ENCODE measurements around the gene TOR3A. TPM values are rescaled to one million over a fixed set of nuclear protein-coding genes. Genes with fewer than 3 reads are reported as not detected.

Gene TOR3A
- total RNA-seq, 1 donor from 2014 or later, result 41.6 TPM

- H3K27me3 Mint-ChIP-seq, result no peaks in the 10 kb centered on the region
- peaks cover 14% of the 10 kb centered on the region for H3K36me3 Mint-ChIP-seq (ENCODE audit: low read depth)
- DNase-seq, result no peak
- peak overlapping the region; percentile 95 for H3K4me3 Mint-ChIP-seq
- H3K27ac Mint-ChIP-seq, result peak overlapping the region; percentile 74
- no peaks in the 10 kb centered on the region for H3K9me3 Mint-ChIP-seq
- peaks cover 25% of the 10 kb centered on the region for H3K4me1 Mint-ChIP-seq
- intact Hi-C loops (cut with micrococcal nuclease), result loop anchor here (2.0 to 5.0 kb wide), 4 partner anchors 59 to 799 kb away; partner anchors contain the start of genes RALGPS2 and TOR1AIP1
These were observed 1.7 kb downstream of the TOR3A start for GRCh38 chr1:179083533-179083932.

GRCh38 chr1:179087665-179088064 lies 5.8 kb downstream of the TOR3A start:
- Mint-ChIP-seq H3K9me3 (no peaks in the 10 kb centered on the region), H3K4me3 (no peak overlapping the region), H3K4me1 (peaks cover 10% of the 10 kb centered on the region), H3K27ac (no peak overlapping the region), H3K36me3 (ENCODE audit: low read depth) (peaks cover 33% of the 10 kb centered on the region), H3K27me3 (no peaks in the 10 kb centered on the region)
- no peak for DNase-seq
- intact Hi-C loops (cut with micrococcal nuclease), result no loop called here

- Mint-ChIP-seq H3K36me3 (ENCODE audit: low read depth) (peaks cover 48% of the 10 kb centered on the region), H3K9me3 (no peaks in the 10 kb centered on the region), H3K4me3 (no peak overlapping the region), H3K27me3 (no peaks in the 10 kb centered on the region), H3K27ac (no peak overlapping the region), H3K4me1 (peaks cover 3% of the 10 kb centered on the region)
- no peak for DNase-seq
- intact Hi-C loops (cut with micrococcal nuclease), result no loop called here
These were observed 8.1 kb downstream of the TOR3A start for GRCh38 chr1:179089827-179090482.

GRCh38 chr1:179090522-179090921 lies 8.7 kb downstream of the TOR3A start:
- no peaks in the 10 kb centered on the region for H3K27me3 Mint-ChIP-seq
- intact Hi-C loops (cut with micrococcal nuclease), result no loop called here
- H3K4me1 Mint-ChIP-seq, result peaks cover 3% of the 10 kb centered on the region
- H3K36me3 Mint-ChIP-seq (ENCODE audit: low read depth), result peaks cover 47% of the 10 kb centered on the region
- no peak overlapping the region for H3K27ac Mint-ChIP-seq
- no peak overlapping the region for H3K4me3 Mint-ChIP-seq
- no peak for DNase-seq
- H3K9me3 Mint-ChIP-seq, result no peaks in the 10 kb centered on the region

- intact Hi-C loops (cut with micrococcal nuclease), result no loop called here
- Mint-ChIP-seq H3K27me3 (no peaks in the 10 kb centered on the region), H3K27ac (peak overlapping the region; percentile 43), H3K4me3 (no peak overlapping the region), H3K36me3 (ENCODE audit: low read depth) (peaks cover 49% of the 10 kb centered on the region), H3K4me1 (peaks cover 3% of the 10 kb centered on the region), H3K9me3 (no peaks in the 10 kb centered on the region)
- no peak for DNase-seq
These were observed 9.1 kb downstream of the TOR3A start for GRCh38 chr1:179090923-179091322.

GRCh38 chr1:179091691-179092165 lies 9.9 kb downstream of the TOR3A start:
- no peak overlapping the region for H3K4me3 Mint-ChIP-seq
- H3K4me1 Mint-ChIP-seq, result peaks cover 3% of the 10 kb centered on the region
- DNase-seq, result no peak
- H3K36me3 Mint-ChIP-seq (ENCODE audit: low read depth), result peaks cover 53% of the 10 kb centered on the region
- no peaks in the 10 kb centered on the region for H3K27me3 Mint-ChIP-seq
- no peaks in the 10 kb centered on the region for H3K9me3 Mint-ChIP-seq
- intact Hi-C loops (cut with micrococcal nuclease), result no loop called here
- no peak overlapping the region for H3K27ac Mint-ChIP-seq

GRCh38 chr1:179092896-179093461 lies 11.1 kb downstream of the TOR3A start:
- Mint-ChIP-seq H3K27ac (no peak overlapping the region), H3K27me3 (no peaks in the 10 kb centered on the region), H3K9me3 (no peaks in the 10 kb centered on the region), H3K4me3 (no peak overlapping the region), H3K36me3 (ENCODE audit: low read depth) (peaks cover 59% of the 10 kb centered on the region), H3K4me1 (peaks cover 3% of the 10 kb centered on the region)
- DNase-seq, result no peak
- intact Hi-C loops (cut with micrococcal nuclease), result no loop called here

- Mint-ChIP-seq H3K36me3 (ENCODE audit: low read depth) (peaks cover 52% of the 10 kb centered on the region), H3K27ac (no peak overlapping the region), H3K4me3 (no peak overlapping the region), H3K4me1 (peaks cover 3% of the 10 kb centered on the region), H3K27me3 (no peaks in the 10 kb centered on the region), H3K9me3 (no peaks in the 10 kb centered on the region)
- DNase-seq, result no peak
- intact Hi-C loops (cut with micrococcal nuclease), result no loop called here
These were observed 12.9 kb downstream of the TOR3A start for GRCh38 chr1:179094818-179095217.

GRCh38 chr1:179095377-179095776 lies 13.5 kb downstream of the TOR3A start:
- H3K27me3 Mint-ChIP-seq, result no peaks in the 10 kb centered on the region
- DNase-seq, result no peak
- intact Hi-C loops (cut with micrococcal nuclease), result no loop called here
- peaks cover 3% of the 10 kb centered on the region for H3K4me1 Mint-ChIP-seq
- H3K36me3 Mint-ChIP-seq (ENCODE audit: low read depth), result peaks cover 50% of the 10 kb centered on the region
- H3K4me3 Mint-ChIP-seq, result no peak overlapping the region
- no peaks in the 10 kb centered on the region for H3K9me3 Mint-ChIP-seq
- H3K27ac Mint-ChIP-seq, result no peak overlapping the region

- intact Hi-C loops (cut with micrococcal nuclease), result no loop called here
- Mint-ChIP-seq H3K36me3 (ENCODE audit: low read depth) (peaks cover 51% of the 10 kb centered on the region), H3K27me3 (no peaks in the 10 kb centered on the region), H3K4me1 (peaks cover 3% of the 10 kb centered on the region), H3K9me3 (no peaks in the 10 kb centered on the region), H3K27ac (no peak overlapping the region), H3K4me3 (no peak overlapping the region)
- DNase-seq, result no peak
These were observed 14.1 kb downstream of the TOR3A start for GRCh38 chr1:179095924-179096323.

GRCh38 chr1:179099891-179100290 lies 18.0 kb downstream of the TOR3A start:
- H3K36me3 Mint-ChIP-seq (ENCODE audit: low read depth), result peaks cover 24% of the 10 kb centered on the region
- H3K9me3 Mint-ChIP-seq, result no peaks in the 10 kb centered on the region
- no peak overlapping the region for H3K4me3 Mint-ChIP-seq
- no peak overlapping the region for H3K27ac Mint-ChIP-seq
- no peaks in the 10 kb centered on the region for H3K27me3 Mint-ChIP-seq
- intact Hi-C loops (cut with micrococcal nuclease), result no loop called here
- no peak for DNase-seq
- H3K4me1 Mint-ChIP-seq, result no peaks in the 10 kb centered on the region

GRCh38 chr1:179101566-179101965 lies 19.7 kb downstream of the TOR3A start:
- no peaks in the 10 kb centered on the region for H3K9me3 Mint-ChIP-seq
- H3K27ac Mint-ChIP-seq, result no peak overlapping the region
- H3K4me3 Mint-ChIP-seq, result no peak overlapping the region
- no peak for DNase-seq
- H3K4me1 Mint-ChIP-seq, result no peaks in the 10 kb centered on the region
- intact Hi-C loops (cut with micrococcal nuclease), result no loop called here
- peaks cover 14% of the 10 kb centered on the region for H3K36me3 Mint-ChIP-seq (ENCODE audit: low read depth)
- no peaks in the 10 kb centered on the region for H3K27me3 Mint-ChIP-seq

GRCh38 chr1:179103999-179104398 lies 22.1 kb downstream of the TOR3A start:
- H3K4me3 Mint-ChIP-seq, result no peak overlapping the region
- H3K27ac Mint-ChIP-seq, result no peak overlapping the region
- H3K4me1 Mint-ChIP-seq, result no peaks in the 10 kb centered on the region
- H3K27me3 Mint-ChIP-seq, result no peaks in the 10 kb centered on the region
- no peak for DNase-seq
- no peaks in the 10 kb centered on the region for H3K9me3 Mint-ChIP-seq
- H3K36me3 Mint-ChIP-seq (ENCODE audit: low read depth), result peaks cover 15% of the 10 kb centered on the region
- intact Hi-C loops (cut with micrococcal nuclease), result no loop called here

- H3K27me3 Mint-ChIP-seq, result no peaks in the 10 kb centered on the region
These were observed 22.9 kb downstream of the TOR3A start for GRCh38 chr1:179104611-179105250.

More at GRCh38 chr1:179104611-179105250, 22.9 kb downstream of the TOR3A start:
- no peaks in the 10 kb centered on the region for H3K4me1 Mint-ChIP-seq
- no peak overlapping the region for H3K4me3 Mint-ChIP-seq
- no peak overlapping the region for H3K27ac Mint-ChIP-seq
- H3K36me3 Mint-ChIP-seq (ENCODE audit: low read depth), result peaks cover 19% of the 10 kb centered on the region
- intact Hi-C loops (cut with micrococcal nuclease), result no loop called here
- no peak for DNase-seq
- no peaks in the 10 kb centered on the region for H3K9me3 Mint-ChIP-seq

Measured in activated CD4-positive, alpha-beta T cell treated with anti-CD3 and anti-CD28 coated beads, Interleukin-2, amount 10 ng/mL, durations not matched to agents 24 days and 14 days (primary cell).